Measurements from ENCODE around the gene S100A7.
"Not testable (repeated sequence)": the region's sequence is repeated elsewhere in the genome, so short reads cannot be mapped to it uniquely, and the experiment has no call there.

S100A7 gene

DNA sequence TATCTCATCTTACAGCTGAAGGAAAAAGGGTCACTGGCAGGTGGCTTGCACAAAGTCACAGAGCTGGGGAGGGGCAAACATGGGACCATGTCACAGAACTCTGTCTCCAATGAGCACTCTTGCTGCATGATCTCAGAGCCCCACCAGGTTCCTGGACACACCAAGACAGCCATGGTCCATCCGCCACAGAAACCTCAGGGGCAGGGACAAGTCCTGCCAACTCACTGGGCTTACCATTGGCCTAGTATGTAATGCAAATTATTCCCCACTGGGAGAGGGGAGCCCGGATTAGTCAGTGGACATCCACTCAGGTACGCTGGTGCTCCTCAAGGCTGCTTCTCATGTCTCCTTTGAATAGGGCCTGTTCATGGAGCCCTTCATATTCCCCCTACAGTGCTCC lies 29.9 kb downstream of the S100A7 start:
- no peak for DNase-seq

DNA sequence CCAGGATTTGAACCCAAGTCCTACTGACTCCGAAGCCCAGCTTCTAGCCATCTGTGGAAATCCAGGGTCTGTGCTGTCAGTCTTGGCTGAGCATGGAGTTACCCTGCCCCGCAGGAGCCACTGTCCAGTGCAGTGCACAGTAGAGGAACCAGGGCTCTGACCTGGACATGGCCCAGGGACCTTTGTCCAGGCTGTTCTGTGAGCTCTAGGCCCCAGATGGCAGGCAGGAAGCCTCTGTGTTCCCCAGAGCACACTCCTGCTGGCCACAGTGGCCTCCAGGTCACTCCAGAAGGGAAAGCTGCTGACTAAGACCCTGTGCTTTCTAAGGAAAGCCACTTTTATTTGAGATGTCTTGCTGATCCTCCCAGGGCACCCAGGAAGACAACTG lies 30.3 kb downstream of the S100A7 start:
- no peak for DNase-seq

DNA sequence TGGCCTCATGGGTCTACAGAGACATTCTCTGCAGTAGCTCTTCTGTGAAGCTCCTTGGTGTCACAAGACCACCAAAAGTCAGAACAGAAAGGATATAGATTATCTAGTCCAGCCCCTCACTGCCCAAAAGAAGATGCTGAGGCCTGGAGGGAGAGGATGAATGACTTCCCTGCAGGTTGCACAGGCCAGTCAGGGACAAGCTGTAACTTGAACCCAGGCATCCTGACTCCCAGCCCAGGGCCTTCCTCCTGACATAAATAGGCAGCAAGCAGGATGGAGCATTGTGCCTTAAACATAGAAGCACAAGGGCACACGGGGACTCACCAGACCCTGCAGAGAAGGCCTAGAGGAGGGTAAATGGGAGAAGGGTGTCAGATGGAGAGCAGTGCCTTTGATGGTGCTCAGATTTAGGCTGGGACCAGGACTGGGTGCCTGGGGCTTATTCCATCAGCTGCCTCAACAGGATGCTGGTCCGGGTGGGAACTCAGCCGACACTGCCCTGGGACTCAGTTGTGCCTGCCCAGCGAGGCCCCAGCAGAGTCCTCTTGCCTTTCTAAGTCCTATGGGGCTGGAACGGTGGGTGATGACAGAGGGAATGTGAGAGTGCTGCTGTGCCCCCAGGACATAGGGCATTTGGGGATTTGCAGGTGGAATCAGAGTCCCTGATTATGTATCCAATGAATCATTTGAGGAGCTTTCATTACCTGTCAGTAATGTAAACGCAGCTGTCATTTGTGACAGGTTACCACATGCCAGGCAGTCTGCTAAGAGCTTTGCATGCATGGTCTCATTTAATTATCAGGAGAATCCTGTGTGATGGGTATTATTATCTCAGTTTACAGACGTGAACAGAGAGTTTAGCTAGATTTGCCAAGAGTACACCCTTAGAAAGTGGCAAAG lies 30.9 kb downstream of the S100A7 start:
- peak in 1 of 2 experiments; percentile 19 for DNase-seq

- peak in 1 of 2 experiments; percentile 10 for DNase-seq
Measured at GRCh38 chr1:153428791-153429190, 31.7 kb downstream of the S100A7 start.

DNA sequence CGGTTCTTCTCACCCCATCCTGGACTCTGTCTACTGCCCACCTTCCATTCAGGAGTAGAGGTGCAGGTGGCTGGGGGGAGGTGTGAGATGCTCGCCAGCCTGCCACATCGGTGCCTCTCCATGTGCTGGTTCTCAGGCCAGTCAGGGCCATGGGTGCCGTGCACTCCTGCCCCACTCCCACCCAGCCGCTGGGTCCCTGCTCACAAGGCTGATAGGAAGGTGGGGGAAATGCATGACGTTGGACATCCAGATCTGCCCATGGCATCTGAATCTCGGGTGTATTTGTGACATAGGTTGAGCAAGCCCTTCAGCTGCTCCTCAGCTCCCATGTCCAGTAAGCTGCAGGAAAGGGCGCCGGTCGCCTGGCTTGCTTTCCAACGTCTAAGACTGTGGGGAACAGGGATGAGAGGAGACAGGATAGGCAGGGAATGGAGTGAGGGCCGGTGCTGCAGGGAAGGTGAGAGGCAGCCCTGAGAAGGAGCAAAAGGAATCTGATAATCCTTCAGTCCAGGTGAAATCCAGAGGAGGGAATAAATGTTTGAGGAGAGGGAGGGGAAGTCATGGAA lies 32.3 kb downstream of the S100A7 start:
- DNase-seq, result no peak

GRCh38 chr1:153426809-153427208 lies 33.6 kb downstream of the S100A7 start:
- no peak for DNase-seq

- DNase-seq, result no peak
Measured at GRCh38 chr1:153422450-153423068, 37.9 kb downstream of the S100A7 start.

DNA sequence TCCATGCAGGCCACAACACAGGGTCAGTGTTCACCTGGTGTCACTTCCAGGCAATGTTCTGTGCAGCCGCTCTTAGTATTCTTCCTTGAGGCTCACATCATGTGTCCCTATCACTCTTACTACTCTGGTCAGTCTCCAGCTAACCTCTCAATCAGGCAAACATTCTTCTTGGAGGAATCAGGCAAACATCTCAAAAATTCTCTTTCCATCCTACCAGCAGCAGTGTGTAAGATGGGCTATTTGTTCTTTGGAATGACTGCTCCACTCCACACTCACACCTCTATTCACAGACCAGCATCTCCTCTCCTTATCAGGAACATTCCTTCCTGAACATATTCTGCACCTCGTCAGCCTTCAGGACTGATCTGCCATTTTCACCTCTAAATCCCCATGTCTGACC lies 40.1 kb downstream of the S100A7 start:
- DNase-seq, result no peak

GRCh38 chr1:153419436-153419793 lies 41.0 kb downstream of the S100A7 start:
- not testable (repeated sequence) for DNase-seq

DNA sequence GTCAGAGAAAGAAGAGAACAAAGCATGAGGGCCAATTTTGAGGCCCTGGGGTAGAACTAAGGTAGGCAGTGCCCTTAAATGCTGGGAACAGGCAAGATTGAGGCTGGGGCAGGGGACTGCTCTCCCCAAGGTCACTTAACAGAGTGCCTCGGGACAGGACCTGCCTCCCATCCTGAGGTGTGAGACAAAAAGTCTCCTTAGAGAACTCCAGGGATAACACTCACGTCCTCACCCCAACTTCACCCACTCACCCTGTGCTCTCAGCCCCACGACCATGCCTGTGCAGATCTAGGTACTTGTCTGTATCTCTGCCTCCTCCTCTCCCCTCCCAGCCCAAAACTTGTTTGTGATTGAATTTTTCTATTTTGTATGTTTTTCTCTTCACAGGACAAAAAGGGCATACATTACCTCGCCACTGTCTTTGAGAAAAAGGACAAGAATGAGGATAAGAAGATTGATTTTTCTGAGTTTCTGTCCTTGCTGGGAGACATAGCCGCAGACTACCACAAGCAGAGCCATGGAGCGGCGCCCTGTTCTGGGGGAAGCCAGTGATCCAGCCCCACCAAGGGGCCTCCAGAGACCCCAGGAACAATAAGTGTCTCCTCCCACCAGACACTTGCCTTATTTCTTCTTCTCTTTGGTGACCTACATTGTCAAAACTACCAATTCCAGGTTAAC lies 41.6 kb downstream of the S100A7 start:
- DNase-seq, result not testable (repeated sequence)

- DNase-seq, result no peak
Measured at GRCh38 chr1:153417136-153417888, 43.1 kb downstream of the S100A7 start.

- no peak for DNase-seq
Measured at GRCh38 chr1:153415850-153416570, 44.4 kb downstream of the S100A7 start, which contains the start of gene S100A7A. S100A7A (plus strand) TSS chr1:153416520; CDS start chr1:153418083, 1,563 bp downstream.

- not testable (repeated sequence) for DNase-seq
Measured at GRCh38 chr1:153413961-153414360, 46.5 kb downstream of the S100A7 start.
